Upper lobe of left lung (tissue), 6 donors: ENCODE data around the gene MEGF9. TPM values are rescaled to one million over a fixed set of nuclear protein-coding genes. Genes with fewer than 3 reads are reported as not detected.
A peak's percentile ranks its signal among the peaks of the same experiment; 100 is the strongest.

ENCODE experiments used
- ATAC-seq, 2 donors: fragments of 200-7000 bp; cut with Tn5 transposase; one replicate each; pipeline ENCODE4 v1.9.1; 2022; ENCODE audit warnings: mild to moderate bottlenecking in 2 of 2, moderate library complexity in 2 of 2; ENCODE audit not compliant: low FRiP score in 2 of 2
- DNase-seq, 2 donors: peaks; one replicate each; pipeline ENCODE4 v3.0.0-alpha.2; 2019 to 2020
- H3K27ac ChIP-seq, 4 donors: fragments of 200-600 bp; sonication (generic); one replicate each; pipeline ENCODE4 v1.5.1; 2016 to 2019
- H3K27me3 ChIP-seq, 4 donors: fragments of 200-600 bp; sonication (generic); one replicate each; pipeline ENCODE4 v1.5.1; 2017 to 2019
- H3K36me3 ChIP-seq, 4 donors: fragments of 200-600 bp; sonication (generic); one replicate each; pipeline ENCODE4 v1.5.1; 2016 to 2019
- H3K4me1 ChIP-seq, 4 donors: fragments of 200-600 bp; sonication (generic); one replicate each; pipeline ENCODE4 v1.5.1; 2018 to 2019
- H3K4me3 ChIP-seq, 4 donors: fragments of 200-600 bp; sonication (generic); one replicate each; pipeline ENCODE4 v1.5.1; 2017 to 2019; ENCODE audit warnings: mild to moderate bottlenecking in 2 of 4, moderate library complexity in 1 of 4
- H3K9me3 ChIP-seq, 4 donors: fragments of 200-600 bp; sonication (generic); one replicate each; pipeline ENCODE4 v1.5.1; 2018 to 2019
- CTCF ChIP-seq, 6 experiments: fragments of 450-650 bp in 4 of 6; fragments of 200-600 bp in 2 of 6; sonication (generic) in 2 of 6; IDR thresholded peaks; one replicate each; pipeline ENCODE4 v1.5.1; 2016 to 2019; ENCODE audit warnings: antibody characterized with exemption in 6 of 6
- EP300 ChIP-seq, 4 donors: sonication (generic); formaldehyde crosslinking; IDR thresholded peaks; one replicate each; pipeline ENCODE4 v1.5.1; 2017; ENCODE audit warnings: antibody characterized with exemption in 4 of 4, control low read depth in 2 of 4
- POLR2A ChIP-seq, 4 donors: fragments of 450-650 bp; IDR thresholded peaks; one replicate each; pipeline ENCODE4 v1.5.1; 2016 to 2017; ENCODE audit warnings: antibody characterized with exemption in 4 of 4, mild to moderate bottlenecking in 2 of 4
- POLR2AphosphoS5 ChIP-seq, 2 donors: sonication (generic); formaldehyde crosslinking; IDR thresholded peaks; one replicate each; pipeline ENCODE4 v1.5.1; 2017; ENCODE audit warnings: antibody characterized with exemption in 2 of 2
- WGBS, 2 donors: methylation state at CpG; one replicate each; pipeline ENCODE4 v1.1.5; 2017 to 2018; 5-methylcytosine and 5-hydroxymethylcytosine counted together
- total RNA-seq, 6 donors: library from RNA; depleted of rRNA in 4 of 6; stranded (reverse); fragments of >200 nt in 4 of 6; gene quantifications; one replicate each; pipeline versions ENCODE4 v1.1.0 to v1.2.1, GENCODE V29; 2016 to 2021
- donor health status: DM: no; HTN: no; CAD: no; lungs with moderate emphysema.
- donor health status: DM: no; HTN: yes; CAD: no; lungs with severe emphysema.

MEGF9 gene
- total RNA-seq, 6 donors from 2014 or later: 30.4 to 130 (median 71.0) TPM

- TF ChIP-seq POLR2A (IDR thresholded peaks at IDR 0.05): no peak
- TF ChIP-seq POLR2AphosphoS5 (IDR thresholded peaks at IDR 0.05): no peak
- no peak for TF ChIP-seq CTCF (IDR thresholded peaks at IDR 0.05)
- TF ChIP-seq EP300 (IDR thresholded peaks at IDR 0.05): no peak
- H3K27ac ChIP-seq: no peak overlapping the region
- H3K27me3 ChIP-seq: no peaks in the 10 kb centered on the region
- no peak for DNase-seq
- ATAC-seq: no peak
- no peaks in the 10 kb centered on the region for H3K9me3 ChIP-seq
- H3K36me3 ChIP-seq: peaks cover 27 to 67% (median 44%) of the 10 kb centered on the region in 4 donors
- 92 to 93% methylated on average over 5 of the region's 5 CpGs for WGBS, 2 donors
- no peak overlapping the region for H3K4me3 ChIP-seq
- peaks cover 0 to 11% (median 0%) of the 10 kb centered on the region in 4 donors for H3K4me1 ChIP-seq
Observed at GRCh38 chr9:120568816-120569215, 145.5 kb downstream of the MEGF9 start.

- Histone ChIP-seq H3K9me3 (no peaks in the 10 kb centered on the region), H3K4me1 (peaks cover 0 to 11% (median 3%) of the 10 kb centered on the region in 4 donors), H3K36me3 (peaks cover 27 to 67% (median 44%) of the 10 kb centered on the region in 4 donors), H3K27ac (no peak overlapping the region), H3K4me3 (no peak overlapping the region), H3K27me3 (no peaks in the 10 kb centered on the region)
- ATAC-seq (no peak), DNase-seq (no peak)
- no peak for TF ChIP-seq CTCF (IDR thresholded peaks at IDR 0.05)
- TF ChIP-seq POLR2AphosphoS5 (IDR thresholded peaks at IDR 0.05): no peak
- TF ChIP-seq POLR2A (IDR thresholded peaks at IDR 0.05): no peak
- TF ChIP-seq EP300 (IDR thresholded peaks at IDR 0.05): no peak
- 93 to 100% methylated on average over 4 of the region's 4 CpGs for WGBS, 2 donors
Observed at GRCh38 chr9:120567874-120568273, 146.4 kb downstream of the MEGF9 start.

- DNase-seq: no peak
- WGBS, 2 donors: 92 to 96% methylated on average over 3 of the region's 3 CpGs
- no peaks in the 10 kb centered on the region for H3K9me3 ChIP-seq
- H3K27me3 ChIP-seq: no peaks in the 10 kb centered on the region
- TF ChIP-seq EP300 (IDR thresholded peaks at IDR 0.05) (no peak), POLR2AphosphoS5 (IDR thresholded peaks at IDR 0.05) (no peak), POLR2A (IDR thresholded peaks at IDR 0.05) (no peak), CTCF (IDR thresholded peaks at IDR 0.05) (no peak)
- H3K36me3 ChIP-seq: peaks cover 29 to 71% (median 44%) of the 10 kb centered on the region in 4 donors
- ATAC-seq: no peak
- peaks cover 0 to 11% (median 3%) of the 10 kb centered on the region in 4 donors for H3K4me1 ChIP-seq
- H3K4me3 ChIP-seq: no peak overlapping the region
- no peak overlapping the region for H3K27ac ChIP-seq
Observed at GRCh38 chr9:120567081-120567480, 147.2 kb downstream of the MEGF9 start.

GRCh38 chr9:120564589-120564988 is 149.7 kb downstream of the MEGF9 start:
- ATAC-seq (no peak), DNase-seq (no peak)
- Histone ChIP-seq H3K9me3 (no peaks in the 10 kb centered on the region), H3K27ac (no peak overlapping the region), H3K4me1 (peaks cover 0 to 6% (median 0%) of the 10 kb centered on the region in 4 donors), H3K36me3 (peaks cover 13 to 61% (median 31%) of the 10 kb centered on the region in 4 donors), H3K27me3 (no peaks in the 10 kb centered on the region), H3K4me3 (no peak overlapping the region)
- TF ChIP-seq POLR2AphosphoS5 (IDR thresholded peaks at IDR 0.05) (no peak), CTCF (IDR thresholded peaks at IDR 0.05) (no peak), POLR2A (IDR thresholded peaks at IDR 0.05) (no peak), EP300 (IDR thresholded peaks at IDR 0.05) (no peak)
- 97 to 98% methylated on average over 3 of the region's 3 CpGs for WGBS, 2 donors

- Histone ChIP-seq H3K4me3 (no peak overlapping the region), H3K9me3 (no peaks in the 10 kb centered on the region), H3K36me3 (peaks cover 6 to 52% (median 17%) of the 10 kb centered on the region in 4 donors), H3K4me1 (peaks cover 0 to 6% (median 0%) of the 10 kb centered on the region in 4 donors), H3K27me3 (no peaks in the 10 kb centered on the region), H3K27ac (no peak overlapping the region)
- TF ChIP-seq POLR2A (IDR thresholded peaks at IDR 0.05): no peak
- TF ChIP-seq CTCF (IDR thresholded peaks at IDR 0.05): no peak
- no peak for TF ChIP-seq POLR2AphosphoS5 (IDR thresholded peaks at IDR 0.05)
- no peak for TF ChIP-seq EP300 (IDR thresholded peaks at IDR 0.05)
- DNase-seq: no peak
- WGBS, 2 donors: 59 to 69% methylated on average over 8 of the region's 8 CpGs
- peak in 1 of 2 donors; percentile 47 for ATAC-seq
Observed at GRCh38 chr9:120562861-120563443, 151.3 kb downstream of the MEGF9 start.
